ENCODE data around the gene INPP5K. TPM values are rescaled to one million over a fixed set of nuclear protein-coding genes. Genes with fewer than 3 reads are reported as not detected.
"Not testable (repeated sequence)": the region's sequence is repeated elsewhere in the genome, so short reads cannot be mapped to it uniquely, and the experiment has no call there.

The INPP5K gene
- polyA plus RNA-seq, 1 donor from 2014 or later: 35.8 TPM

DNA sequence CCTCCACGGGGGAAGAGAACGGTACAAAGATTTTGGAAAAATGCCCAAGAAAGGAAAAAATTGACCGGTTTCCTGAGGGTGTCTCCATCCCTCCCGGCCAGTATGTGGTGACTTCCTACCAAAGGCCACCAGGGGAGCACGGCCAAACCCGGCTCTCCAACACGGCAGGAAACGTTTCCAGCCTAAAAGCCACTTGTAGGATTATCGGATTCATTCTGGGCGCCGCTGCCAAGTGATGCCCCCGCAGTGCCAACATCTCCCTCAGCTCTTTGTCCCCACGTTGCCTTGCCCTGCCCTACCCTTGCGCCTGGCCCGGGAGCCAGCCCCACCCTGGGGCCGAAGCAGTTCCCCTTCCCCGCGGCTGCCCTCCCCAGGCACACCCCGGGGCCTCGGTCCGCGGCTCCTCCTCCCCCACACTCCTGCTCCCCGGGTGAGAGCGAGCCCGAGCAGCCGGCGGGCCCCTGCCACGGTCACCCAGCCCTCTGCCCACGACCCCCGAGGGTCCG, 61.1 kb downstream of the INPP5K start:
- Histone ChIP-seq H4K20me1 (ENCODE audit: insufficient read depth) (peaks cover 4% of the 10 kb centered on the region), H3K36me3 (ENCODE audit: insufficient read depth, low read length) (no peaks in the 10 kb centered on the region), H3F3A (ENCODE audit: insufficient read depth, low read length, poor library complexity, severe bottlenecking) (no peaks in the 10 kb centered on the region), H3K4me2 (ENCODE audit: low read length) (peak overlapping the region; percentile 97), H3K9me2 (ENCODE audit: insufficient read depth, low read length) (no peaks in the 10 kb centered on the region), H3K27me3 (ENCODE audit: insufficient read depth, low read depth, low read length) (no peaks in the 10 kb centered on the region), H3K4me3 (ENCODE audit: low read length) (peak overlapping the region; percentile 95), H3K27ac (ENCODE audit: low read length) (peak overlapping the region; percentile 82), H3K9me3 (ENCODE audit: low read length) (no peaks in the 10 kb centered on the region), H3K9ac (ENCODE audit: low read length) (peak overlapping the region; percentile 92), H2AFZ (ENCODE audit: low read depth, low read length) (peak overlapping the region; percentile 21), H3K79me2 (replicated peaks; ENCODE audit: insufficient read depth, low read length) (peaks cover 49% of the 10 kb centered on the region)
- TF ChIP-seq MXI1 (conservative IDR thresholded peaks at IDR 0.05; ENCODE audit: poor library complexity, severe bottlenecking) (no peak), EP300 (conservative IDR thresholded peaks at IDR 0.05; ENCODE audit: poor library complexity, severe bottlenecking) (no peak), EZH2 (IDR thresholded peaks at IDR 0.05; ENCODE audit: borderline replicate concordance, insufficient read depth, low read length, poor library complexity, severe bottlenecking) (no peak), POLR2AphosphoS5 (IDR thresholded peaks at IDR 0.05) (no peak), SMC3 (conservative IDR thresholded peaks at IDR 0.05; ENCODE audit: poor library complexity) (no peak), RAD21 (conservative IDR thresholded peaks at IDR 0.05) (no peak), TAF1 (IDR thresholded peaks at IDR 0.05; ENCODE audit: low read depth) (peak; percentile 2)
- TF ChIP-seq, protein P1, sequence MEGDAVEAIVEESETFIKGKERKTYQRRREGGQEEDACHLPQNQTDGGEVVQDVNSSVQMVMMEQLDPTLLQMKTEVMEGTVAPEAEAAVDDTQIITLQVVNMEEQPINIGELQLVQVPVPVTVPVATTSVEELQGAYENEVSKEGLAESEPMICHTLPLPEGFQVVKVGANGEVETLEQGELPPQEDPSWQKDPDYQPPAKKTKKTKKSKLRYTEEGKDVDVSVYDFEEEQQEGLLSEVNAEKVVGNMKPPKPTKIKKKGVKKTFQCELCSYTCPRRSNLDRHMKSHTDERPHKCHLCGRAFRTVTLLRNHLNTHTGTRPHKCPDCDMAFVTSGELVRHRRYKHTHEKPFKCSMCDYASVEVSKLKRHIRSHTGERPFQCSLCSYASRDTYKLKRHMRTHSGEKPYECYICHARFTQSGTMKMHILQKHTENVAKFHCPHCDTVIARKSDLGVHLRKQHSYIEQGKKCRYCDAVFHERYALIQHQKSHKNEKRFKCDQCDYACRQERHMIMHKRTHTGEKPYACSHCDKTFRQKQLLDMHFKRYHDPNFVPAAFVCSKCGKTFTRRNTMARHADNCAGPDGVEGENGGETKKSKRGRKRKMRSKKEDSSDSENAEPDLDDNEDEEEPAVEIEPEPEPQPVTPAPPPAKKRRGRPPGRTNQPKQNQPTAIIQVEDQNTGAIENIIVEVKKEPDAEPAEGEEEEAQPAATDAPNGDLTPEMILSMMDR (IDR thresholded peaks at IDR 0.05; ENCODE audit: poor library complexity, severe bottlenecking): peak; percentile 49
- TF ChIP-seq, protein P2, sequence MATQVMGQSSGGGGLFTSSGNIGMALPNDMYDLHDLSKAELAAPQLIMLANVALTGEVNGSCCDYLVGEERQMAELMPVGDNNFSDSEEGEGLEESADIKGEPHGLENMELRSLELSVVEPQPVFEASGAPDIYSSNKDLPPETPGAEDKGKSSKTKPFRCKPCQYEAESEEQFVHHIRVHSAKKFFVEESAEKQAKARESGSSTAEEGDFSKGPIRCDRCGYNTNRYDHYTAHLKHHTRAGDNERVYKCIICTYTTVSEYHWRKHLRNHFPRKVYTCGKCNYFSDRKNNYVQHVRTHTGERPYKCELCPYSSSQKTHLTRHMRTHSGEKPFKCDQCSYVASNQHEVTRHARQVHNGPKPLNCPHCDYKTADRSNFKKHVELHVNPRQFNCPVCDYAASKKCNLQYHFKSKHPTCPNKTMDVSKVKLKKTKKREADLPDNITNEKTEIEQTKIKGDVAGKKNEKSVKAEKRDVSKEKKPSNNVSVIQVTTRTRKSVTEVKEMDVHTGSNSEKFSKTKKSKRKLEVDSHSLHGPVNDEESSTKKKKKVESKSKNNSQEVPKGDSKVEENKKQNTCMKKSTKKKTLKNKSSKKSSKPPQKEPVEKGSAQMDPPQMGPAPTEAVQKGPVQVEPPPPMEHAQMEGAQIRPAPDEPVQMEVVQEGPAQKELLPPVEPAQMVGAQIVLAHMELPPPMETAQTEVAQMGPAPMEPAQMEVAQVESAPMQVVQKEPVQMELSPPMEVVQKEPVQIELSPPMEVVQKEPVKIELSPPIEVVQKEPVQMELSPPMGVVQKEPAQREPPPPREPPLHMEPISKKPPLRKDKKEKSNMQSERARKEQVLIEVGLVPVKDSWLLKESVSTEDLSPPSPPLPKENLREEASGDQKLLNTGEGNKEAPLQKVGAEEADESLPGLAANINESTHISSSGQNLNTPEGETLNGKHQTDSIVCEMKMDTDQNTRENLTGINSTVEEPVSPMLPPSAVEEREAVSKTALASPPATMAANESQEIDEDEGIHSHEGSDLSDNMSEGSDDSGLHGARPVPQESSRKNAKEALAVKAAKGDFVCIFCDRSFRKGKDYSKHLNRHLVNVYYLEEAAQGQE (IDR thresholded peaks at IDR 0.05; ENCODE audit: borderline replicate concordance): no peak

DNA sequence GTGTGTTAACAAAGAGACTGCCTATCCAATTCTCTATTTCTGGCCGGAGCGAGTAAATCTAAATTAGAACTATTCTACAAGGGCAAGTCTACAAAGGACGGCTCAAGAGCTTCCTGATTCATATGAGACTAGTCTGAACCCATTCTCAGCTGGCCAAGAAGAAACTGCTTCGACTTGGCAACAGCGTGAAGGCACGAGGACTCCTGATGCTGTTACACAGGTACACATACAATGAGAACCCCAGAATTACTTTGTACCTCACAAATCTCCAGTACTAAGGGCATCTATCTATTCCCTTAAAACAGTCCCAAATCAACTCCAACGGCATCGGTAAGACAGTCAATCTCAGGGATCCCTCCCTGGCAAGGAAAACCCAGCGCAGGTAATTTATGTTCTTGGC, 61.9 kb downstream of the INPP5K start:
- Histone ChIP-seq H3K9me3 (ENCODE audit: low read length) (no peaks in the 10 kb centered on the region), H3K27me3 (ENCODE audit: insufficient read depth, low read depth, low read length) (no peaks in the 10 kb centered on the region), H3K4me2 (ENCODE audit: low read length) (peak overlapping the region; percentile 97), H4K20me1 (ENCODE audit: insufficient read depth) (peaks cover 4% of the 10 kb centered on the region), H3F3A (ENCODE audit: insufficient read depth, low read length, poor library complexity, severe bottlenecking) (no peaks in the 10 kb centered on the region), H3K36me3 (ENCODE audit: insufficient read depth, low read length) (no peaks in the 10 kb centered on the region), H3K4me3 (ENCODE audit: low read length) (peak overlapping the region; percentile 95), H3K27ac (ENCODE audit: low read length) (peak overlapping the region; percentile 82), H3K9me2 (ENCODE audit: insufficient read depth, low read length) (no peaks in the 10 kb centered on the region), H3K9ac (ENCODE audit: low read length) (peak overlapping the region; percentile 92), H3K79me2 (replicated peaks; ENCODE audit: insufficient read depth, low read length) (peaks cover 55% of the 10 kb centered on the region), H2AFZ (ENCODE audit: low read depth, low read length) (no peak overlapping the region)
- TF ChIP-seq POLR2AphosphoS5 (IDR thresholded peaks at IDR 0.05) (no peak), SMC3 (conservative IDR thresholded peaks at IDR 0.05; ENCODE audit: poor library complexity) (no peak), EZH2 (IDR thresholded peaks at IDR 0.05; ENCODE audit: borderline replicate concordance, insufficient read depth, low read length, poor library complexity, severe bottlenecking) (no peak), TAF1 (IDR thresholded peaks at IDR 0.05; ENCODE audit: low read depth) (no peak), MXI1 (conservative IDR thresholded peaks at IDR 0.05; ENCODE audit: poor library complexity, severe bottlenecking) (no peak), RAD21 (conservative IDR thresholded peaks at IDR 0.05) (no peak), EP300 (conservative IDR thresholded peaks at IDR 0.05; ENCODE audit: poor library complexity, severe bottlenecking) (no peak)
- TF ChIP-seq, protein P2 (IDR thresholded peaks at IDR 0.05; ENCODE audit: borderline replicate concordance): no peak
- TF ChIP-seq, protein P1 (IDR thresholded peaks at IDR 0.05; ENCODE audit: poor library complexity, severe bottlenecking): no peak

DNA sequence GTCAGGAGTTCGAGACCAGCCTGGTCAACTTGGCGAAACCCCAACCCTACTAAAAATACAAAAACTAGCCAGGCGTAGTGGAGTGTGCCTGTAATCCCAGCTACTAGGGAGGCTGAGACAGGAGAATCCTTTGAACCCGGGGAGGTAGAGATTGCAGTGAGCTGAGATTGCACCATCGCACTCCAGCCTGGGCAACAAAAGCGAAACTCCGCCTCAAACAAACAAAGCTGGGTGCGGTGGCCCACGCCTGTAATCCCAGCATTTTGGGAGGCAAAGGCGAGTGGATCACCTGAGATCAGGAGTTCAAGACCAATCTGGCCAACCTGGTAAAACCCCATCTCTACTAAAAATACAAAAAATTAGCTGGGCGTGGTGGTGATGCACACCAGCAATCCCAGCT, 62.7 kb downstream of the INPP5K start:
- H3K9me2 ChIP-seq (ENCODE audit: insufficient read depth, low read length); H3K9me3 ChIP-seq (ENCODE audit: low read length); H4K20me1 ChIP-seq (ENCODE audit: insufficient read depth); H3K4me2 ChIP-seq (ENCODE audit: low read length); H3K9ac ChIP-seq (ENCODE audit: low read length); H3K27me3 ChIP-seq (ENCODE audit: insufficient read depth, low read depth, low read length); H3F3A ChIP-seq (ENCODE audit: insufficient read depth, low read length, poor library complexity, severe bottlenecking); H3K27ac ChIP-seq (ENCODE audit: low read length); H3K36me3 ChIP-seq (ENCODE audit: insufficient read depth, low read length); H2AFZ ChIP-seq (ENCODE audit: low read depth, low read length): not testable (repeated sequence)
- Histone ChIP-seq H3K79me2 (replicated peaks; ENCODE audit: insufficient read depth, low read length) (peaks cover 63% of the 10 kb centered on the region), H3K4me3 (ENCODE audit: low read length) (peak overlapping the region; percentile 15)

Measured in neural cell (in vitro differentiated cells).